NCI-H2029 treated with DMSO at 0.1 percent for 48 hours (cell line): Measurements from ENCODE around the gene CTNND2.
"Not testable (repeated sequence)": the region's sequence is repeated elsewhere in the genome, so short reads cannot be mapped to it uniquely, and the experiment has no call there.

Source experiments
- DNase-seq: peaks from one replicate; lab custom pipeline; 2025; lab: John Stamatoyannopoulos, UW

CTNND2 gene

DNA sequence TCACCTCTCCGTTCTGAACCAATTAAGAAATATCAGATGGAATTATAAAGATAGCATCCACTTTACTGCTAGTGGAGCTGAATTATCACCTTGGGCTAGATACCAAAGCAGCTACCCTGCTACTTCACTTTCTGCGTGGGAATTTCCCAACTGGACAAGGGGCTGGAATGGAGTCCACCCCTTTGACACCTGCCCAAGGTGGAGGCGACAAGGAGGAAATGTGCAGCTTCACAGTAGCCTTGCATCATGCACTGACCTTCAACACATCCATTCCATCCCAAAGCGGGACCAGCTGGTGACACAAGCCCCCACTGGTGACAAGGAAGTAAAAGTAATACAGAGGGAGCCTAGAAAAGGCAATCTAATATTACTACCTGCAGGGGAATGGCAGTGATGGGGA lies 30.7 kb downstream of the CTNND2 start:
- DNase-seq: no peak

- no peak for DNase-seq
These were observed 35.0 kb downstream of the CTNND2 start for GRCh38 chr5:11869203-11869602.

DNA sequence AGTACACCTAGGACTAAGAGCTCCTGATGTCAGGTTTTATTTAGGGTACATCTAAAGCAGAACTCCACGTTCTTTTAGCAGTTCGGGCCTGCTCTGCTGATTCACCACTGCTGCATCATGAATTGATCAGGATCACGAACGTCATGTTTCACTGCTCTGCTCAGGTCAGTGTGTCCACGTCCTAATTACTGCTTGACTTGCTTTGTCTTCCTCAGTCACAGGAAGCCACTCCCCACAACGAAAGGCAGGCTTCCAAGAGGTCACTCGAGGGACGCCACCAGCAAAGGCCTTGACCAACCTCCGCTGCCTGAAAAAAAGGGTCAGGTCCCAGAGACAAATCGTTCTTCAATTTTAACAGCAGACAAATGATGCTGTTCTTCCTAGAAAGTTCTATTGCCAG lies 40.3 kb downstream of the CTNND2 start:
- DNase-seq: no peak

DNA sequence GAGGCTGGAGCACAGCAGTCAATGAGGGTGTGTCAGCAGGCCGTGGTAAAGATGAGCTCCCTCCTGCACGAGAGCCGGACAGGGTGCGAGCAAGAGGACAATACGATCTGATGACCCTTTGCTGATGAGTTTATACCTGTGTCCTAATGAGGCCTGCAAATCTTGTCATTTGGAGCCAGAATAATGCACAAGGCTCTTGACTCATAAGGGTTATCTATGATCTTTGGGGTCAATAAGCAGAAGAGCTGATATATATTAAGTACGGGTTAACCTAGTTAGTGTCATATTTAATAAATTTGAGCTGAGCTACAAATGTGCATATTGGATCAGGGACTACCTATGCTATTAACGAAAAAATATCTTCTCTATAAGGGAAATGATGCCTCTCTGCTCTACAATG lies 46.9 kb downstream of the CTNND2 start:
- DNase-seq: no peak

- DNase-seq: no peak
These were observed 49.3 kb downstream of the CTNND2 start for GRCh38 chr5:11854936-11855335.

DNA sequence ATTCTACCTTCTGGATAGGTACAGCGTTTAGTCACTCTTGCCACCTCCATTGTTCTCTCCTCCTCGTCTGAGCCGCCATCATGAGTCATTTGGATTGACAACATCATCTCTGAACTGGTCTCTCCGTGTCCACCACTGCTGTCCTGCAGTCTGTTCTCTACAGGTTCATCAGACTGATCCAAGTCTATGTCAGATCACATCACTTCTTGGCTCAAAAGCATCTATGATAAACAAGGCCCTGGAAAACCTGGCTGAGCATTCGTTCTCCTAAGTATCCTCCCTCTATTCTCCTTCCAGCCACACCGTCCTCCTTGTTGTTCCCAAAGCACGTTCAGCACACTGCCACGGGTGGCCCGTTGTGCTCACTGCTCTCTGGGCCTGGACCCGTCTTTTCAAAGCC lies 50.5 kb downstream of the CTNND2 start:
- no peak for DNase-seq

GRCh38 chr5:11853140-11853539 lies 51.1 kb downstream of the CTNND2 start:
- no peak for DNase-seq

- no peak for DNase-seq
These were observed 51.5 kb downstream of the CTNND2 start for GRCh38 chr5:11852717-11853087.

DNA sequence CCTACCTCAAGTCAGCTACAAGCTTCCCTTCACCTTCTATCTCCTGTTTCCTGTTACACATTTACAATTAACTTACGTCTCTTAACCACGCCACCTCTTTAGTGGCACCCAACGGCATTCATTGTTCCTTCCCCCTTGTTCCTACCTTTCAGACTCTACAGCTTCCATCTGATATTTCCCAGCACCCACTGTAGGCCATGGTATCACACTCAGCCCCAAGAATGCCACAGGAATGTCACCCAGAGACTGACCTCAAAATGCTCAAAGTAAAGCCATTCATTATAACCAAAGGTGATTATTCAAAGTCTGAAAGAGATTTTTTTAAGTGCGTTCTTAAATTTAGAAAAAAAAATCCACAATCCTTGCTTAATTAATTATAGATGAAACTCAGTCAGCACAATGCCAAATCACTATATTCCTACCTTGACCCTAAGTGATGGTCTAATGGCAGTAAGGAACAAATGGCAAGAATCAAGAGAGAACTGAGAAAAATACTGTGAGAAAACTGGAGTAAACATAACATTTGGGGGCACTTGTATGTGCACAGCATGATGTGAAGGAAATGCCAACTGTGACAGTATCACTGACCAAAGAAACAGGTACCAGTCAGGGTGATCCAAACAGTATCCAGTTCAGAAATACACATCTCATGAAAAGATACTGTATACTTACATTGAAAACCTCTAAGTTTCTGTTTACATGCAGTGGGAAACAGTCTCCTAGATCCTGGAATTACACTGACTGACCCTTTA lies 52.1 kb downstream of the CTNND2 start:
- DNase-seq: no peak

DNA sequence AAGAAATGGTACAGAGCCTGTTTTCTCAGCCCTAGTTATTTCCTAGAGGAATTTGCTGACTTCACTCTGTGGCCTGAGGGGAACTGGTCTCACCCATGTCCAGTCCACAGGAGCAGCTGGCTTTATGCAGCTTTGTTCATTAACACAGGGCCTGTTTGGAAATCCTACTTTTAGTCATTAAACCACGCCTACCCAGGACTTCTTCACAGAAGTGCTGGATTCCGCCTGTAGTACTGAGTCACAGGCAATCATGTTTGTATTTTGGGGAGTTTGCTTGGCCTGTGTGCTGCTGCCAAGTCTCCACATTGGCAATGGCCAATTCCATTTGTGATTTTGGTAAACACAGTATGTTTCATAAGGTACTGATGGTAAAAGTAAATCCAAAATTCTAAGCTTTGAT lies 52.8 kb downstream of the CTNND2 start:
- DNase-seq: no peak

DNA sequence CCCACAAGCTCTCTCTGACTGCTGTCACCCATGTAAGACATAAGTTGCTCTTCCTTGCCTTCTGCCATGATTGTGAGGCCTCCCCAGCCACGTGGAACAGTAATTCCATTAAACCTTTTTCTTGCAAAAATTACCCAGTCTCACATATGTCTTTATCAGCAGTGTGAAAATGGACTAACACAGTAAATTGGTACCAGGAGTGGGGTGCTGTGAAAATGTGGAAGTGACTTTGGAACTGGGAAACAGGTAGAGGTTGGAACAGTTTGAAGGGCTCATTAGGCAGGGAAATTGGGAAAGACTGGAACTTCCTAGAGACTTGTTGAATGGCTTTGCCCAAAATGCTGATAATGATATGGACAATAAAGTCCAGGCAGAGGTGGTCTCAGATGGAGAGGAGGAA lies 75.7 kb downstream of the CTNND2 start:
- not testable (repeated sequence) for DNase-seq

DNA sequence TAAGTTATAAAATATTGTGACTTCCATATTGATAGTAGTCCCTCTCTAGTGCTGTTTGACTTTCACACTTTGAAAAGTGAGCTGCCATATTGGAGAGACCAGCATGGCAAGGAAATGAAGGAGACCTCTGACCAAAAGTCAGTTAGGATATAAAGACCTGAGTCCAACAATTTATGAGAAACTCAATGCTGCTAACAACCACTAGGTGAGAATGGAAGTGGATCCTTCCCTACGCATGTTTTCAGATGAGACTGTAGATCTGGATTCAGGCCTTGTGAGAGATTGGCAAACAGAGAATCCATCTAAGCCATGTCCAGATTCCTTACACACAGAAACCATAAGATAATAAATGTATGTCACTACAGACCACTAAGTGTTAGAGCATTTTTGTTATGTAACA lies 81.6 kb downstream of the CTNND2 start:
- no peak for DNase-seq

DNA sequence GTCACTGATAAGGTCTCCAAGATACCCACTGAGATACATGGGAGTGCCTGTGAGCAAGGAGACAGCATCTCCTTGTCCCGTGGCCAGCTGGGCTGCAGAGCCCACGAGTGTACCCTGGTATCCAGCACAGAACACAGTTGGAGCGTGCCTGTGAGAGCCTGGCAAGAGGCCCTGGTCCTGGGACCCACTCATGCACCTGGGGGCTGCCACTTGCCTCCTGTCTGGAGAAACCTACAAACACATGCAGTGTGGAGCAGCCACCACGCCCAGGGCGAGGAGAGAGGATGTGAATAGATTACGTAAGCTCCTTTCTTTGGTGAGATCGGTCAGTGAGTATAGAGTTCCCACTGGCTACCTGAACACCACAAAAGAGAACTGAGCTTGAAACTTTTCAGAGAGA lies 88.3 kb downstream of the CTNND2 start:
- no peak for DNase-seq

DNA sequence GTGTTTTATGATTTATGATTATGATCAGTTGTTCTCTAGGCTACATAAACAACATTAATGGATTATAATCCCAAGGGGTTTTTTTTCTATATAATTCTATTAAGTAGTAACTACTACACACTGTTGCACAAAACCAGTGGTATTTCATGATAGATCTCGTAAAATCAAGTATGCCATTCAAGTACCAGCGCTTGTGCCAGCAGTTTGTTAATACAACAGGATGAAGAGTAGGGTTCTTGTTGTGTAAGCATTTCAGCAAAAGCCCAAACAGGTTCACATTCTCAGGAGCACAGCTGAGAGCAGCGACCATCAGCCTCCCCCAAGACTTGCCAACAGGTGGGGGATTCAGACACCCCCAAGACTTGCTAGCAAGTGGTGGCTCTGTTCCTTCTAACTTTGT lies 88.8 kb downstream of the CTNND2 start:
- DNase-seq: no peak

- DNase-seq: no peak
These were observed 89.9 kb downstream of the CTNND2 start for GRCh38 chr5:11814373-11814772.

- DNase-seq: no peak
These were observed 94.8 kb downstream of the CTNND2 start for GRCh38 chr5:11809407-11809806.

DNA sequence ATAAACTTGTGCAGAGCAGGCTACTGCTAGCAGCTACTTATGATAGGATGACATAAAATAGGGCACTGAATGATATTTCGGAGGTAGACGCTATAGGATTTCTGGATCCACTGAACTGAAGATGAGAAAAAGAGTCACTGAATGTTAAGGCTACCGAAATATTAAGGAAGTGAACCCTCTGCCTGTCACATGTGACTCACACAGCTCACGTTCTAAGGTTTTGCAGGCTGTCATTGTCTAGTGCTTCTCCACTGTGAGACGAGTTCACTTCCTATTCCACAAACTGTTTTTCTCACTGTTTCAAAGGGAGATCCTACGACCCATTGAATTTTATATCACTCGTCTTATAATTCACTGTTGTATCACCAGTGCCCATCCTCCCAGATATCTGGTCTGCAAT lies 100.8 kb downstream of the CTNND2 start:
- DNase-seq: no peak

DNA sequence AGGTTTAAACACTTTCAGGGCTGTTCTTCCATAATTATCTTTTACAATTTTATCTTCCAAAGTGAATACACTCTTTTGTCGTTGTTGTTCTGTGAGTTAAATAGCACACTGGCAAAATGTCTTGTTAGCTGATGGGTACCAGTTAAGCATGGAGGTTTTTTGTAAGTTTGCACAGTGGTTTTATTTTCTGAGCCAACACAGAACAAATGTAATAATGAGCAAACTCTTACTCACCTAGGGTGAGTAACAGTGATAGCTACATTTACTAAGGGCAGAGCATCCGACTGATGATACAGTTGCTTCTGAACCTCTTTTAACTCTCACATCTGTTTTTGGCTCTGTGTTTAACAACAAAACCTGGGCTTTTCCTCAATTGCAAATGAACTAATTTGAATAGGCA lies 103.2 kb downstream of the CTNND2 start:
- no peak for DNase-seq

GRCh38 chr5:11797132-11797531 lies 107.1 kb downstream of the CTNND2 start:
- no peak for DNase-seq

DNA sequence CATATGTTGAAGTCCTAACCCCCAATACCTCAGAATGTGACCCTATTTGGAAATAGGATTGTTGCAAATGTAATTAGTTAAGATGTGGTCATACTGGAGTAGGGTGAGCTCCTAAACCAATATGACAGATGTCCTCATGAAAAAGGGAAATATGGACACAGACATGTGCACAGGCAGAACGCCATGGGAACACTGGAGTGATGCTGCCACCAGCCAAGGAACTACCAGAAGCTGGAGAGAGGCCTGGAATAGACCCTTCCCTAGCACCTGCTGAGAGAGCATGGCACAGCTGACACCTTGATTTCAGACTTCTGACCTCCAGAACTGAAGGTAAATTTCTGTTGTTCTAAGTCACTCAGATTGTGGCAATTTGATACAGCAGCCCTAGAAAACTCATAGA lies 110.8 kb downstream of the CTNND2 start:
- DNase-seq: no peak

DNA sequence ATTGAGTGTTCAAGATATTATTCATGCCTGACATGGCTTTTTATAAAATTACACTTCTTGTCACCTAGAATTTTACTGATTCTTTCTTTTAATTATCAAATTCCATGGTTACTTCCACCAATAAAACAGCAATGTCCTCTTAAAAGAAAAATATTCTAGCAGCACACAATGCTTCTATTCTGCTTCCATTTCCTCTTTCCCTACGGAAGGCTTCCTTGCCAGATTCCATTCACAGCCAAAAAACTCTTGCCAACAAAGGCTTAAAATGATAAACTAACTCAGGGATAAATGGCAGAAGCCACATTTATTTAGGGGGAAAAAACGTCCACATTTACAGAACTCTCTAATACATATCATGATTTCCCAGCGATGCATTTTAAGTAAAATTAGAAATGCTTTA lies 111.6 kb downstream of the CTNND2 start:
- DNase-seq: no peak

DNA sequence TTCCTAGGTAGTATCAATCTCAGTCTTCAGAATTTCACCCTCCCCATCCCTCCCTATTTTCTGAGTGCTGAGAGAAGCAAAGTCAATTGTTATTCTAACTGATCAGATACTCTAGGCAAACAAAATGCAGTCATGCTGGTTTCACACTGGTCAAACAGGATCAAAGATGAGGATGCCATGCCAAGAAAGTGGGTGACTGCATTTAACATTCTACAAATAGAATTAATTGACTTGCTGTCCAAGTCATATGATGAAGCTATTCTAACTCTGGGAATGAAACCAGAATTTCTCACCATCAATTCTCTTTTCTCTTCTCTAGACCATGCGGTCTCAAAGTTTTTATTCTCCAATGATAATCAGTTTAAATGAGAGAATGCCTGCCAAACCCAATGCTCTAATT lies 112.5 kb downstream of the CTNND2 start:
- no peak for DNase-seq

DNA sequence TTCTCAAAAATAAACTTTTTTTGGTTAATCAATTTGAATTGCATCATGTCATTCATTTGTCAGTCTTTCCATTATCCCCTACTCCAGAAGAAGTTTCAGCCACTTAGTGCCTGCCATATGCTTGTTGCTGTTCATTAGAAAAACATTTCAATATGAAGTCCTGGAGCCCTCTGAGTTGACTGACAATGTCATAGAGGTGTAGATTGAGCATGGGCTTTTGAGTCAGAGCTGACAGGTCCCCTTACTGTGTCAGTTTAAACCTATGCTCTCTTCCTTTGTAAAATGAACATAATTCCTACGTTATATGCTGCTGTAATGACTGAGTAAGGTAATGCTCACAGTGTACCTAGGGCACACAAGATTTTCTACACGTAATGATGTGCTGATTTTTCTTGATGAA lies 114.0 kb downstream of the CTNND2 start:
- DNase-seq: no peak

DNA sequence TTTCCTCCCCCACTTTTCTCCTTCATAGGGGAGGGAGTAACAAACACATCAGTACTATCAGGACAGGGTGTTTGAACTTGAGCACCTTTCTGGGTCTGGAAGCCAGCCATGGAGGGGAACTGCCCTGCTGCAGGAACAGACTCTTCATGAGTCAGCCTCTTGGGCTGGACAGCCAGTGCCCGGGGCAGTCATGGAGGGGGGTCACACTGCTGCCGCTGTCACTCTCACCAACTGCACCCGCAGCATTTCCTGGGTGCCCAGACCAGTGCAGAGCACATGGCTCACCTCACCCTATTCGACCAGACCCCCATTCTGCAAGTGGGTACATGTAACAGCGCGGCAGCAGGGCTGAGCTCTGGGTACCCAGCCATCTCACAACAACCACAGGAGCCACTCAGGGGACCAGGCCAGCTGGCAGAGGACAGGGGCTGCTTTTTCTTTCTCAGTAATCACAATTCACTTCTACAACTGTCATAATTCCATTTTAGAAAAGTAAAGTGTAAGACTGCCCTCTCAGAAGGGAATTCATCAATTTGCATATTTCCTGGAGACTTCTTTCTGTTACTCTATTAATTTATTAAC lies 118.4 kb downstream of the CTNND2 start:
- no peak for DNase-seq
